Measurements from ENCODE around the gene EFNA3.

- TF ChIP-seq CTCF (IDR thresholded peaks at IDR 0.05): no peak
- TF ChIP-seq POLR2A (IDR thresholded peaks at IDR 0.05): no peak
Observed at GRCh38 chr1:155077758-155078445, 735 bp upstream of the EFNA3 start.
